MCF 10A (cell line): ENCODE measurements around the gene POLR2H. TPM values are rescaled to one million over a fixed set of nuclear protein-coding genes. Genes with fewer than 3 reads are reported as not detected.

Source experiments
- BruUV-seq: library from RNA; stranded (reverse); fragments of 400-500 nt; replicated peaks from 2 replicates; lab custom pipeline; 2021; lab: Mats Ljungman, UMichigan
- CTCF ChIA-PET: fragments of 300-600 bp; sonication (Branson Sonifier 250); formaldehyde crosslinking; extraction: SDS; loops from one replicate; lab custom pipeline; 2021; ENCODE audit warnings: antibody characterized with exemption, inconsistent platforms; lab: Yijun Ruan, JAX
- POLR2A ChIA-PET: fragments of 300-600, 350-650 bp; sonication (Branson Sonifier 250); formaldehyde crosslinking; extraction: SDS; loops from one replicate; lab custom pipeline; 2020; ENCODE audit warnings: antibody characterized with exemption, inconsistent platforms; lab: Yijun Ruan, JAX
- DNase-seq: peaks from one replicate; pipeline ENCODE4 v3.0.0-alpha.2; 2018; ENCODE audit not compliant: unreplicated experiment
- H3K27ac Mint-ChIP-seq: one replicate; pipeline ENCODE4 v1.8.0; 2022; ENCODE audit warnings: mild to moderate bottlenecking, low read depth, mixed read lengths; ENCODE audit not compliant: unreplicated experiment
- H3K27me3 Mint-ChIP-seq: one replicate; pipeline ENCODE4 v1.8.0; 2022; ENCODE audit warnings: mixed read lengths; ENCODE audit not compliant: insufficient read depth, unreplicated experiment
- H3K36me3 Mint-ChIP-seq: one replicate; pipeline ENCODE4 v1.8.0; 2022; ENCODE audit warnings: mild to moderate bottlenecking, moderate library complexity, mixed read lengths; ENCODE audit not compliant: insufficient read depth, unreplicated experiment
- H3K4me1 Mint-ChIP-seq: one replicate; pipeline ENCODE4 v1.8.0; 2022; ENCODE audit warnings: mixed read lengths; ENCODE audit not compliant: insufficient read depth, unreplicated experiment
- H3K4me3 Mint-ChIP-seq: one replicate; pipeline ENCODE4 v1.8.0; 2022; ENCODE audit warnings: mild to moderate bottlenecking, moderate library complexity, mixed read lengths; ENCODE audit not compliant: unreplicated experiment
- H3K9me3 Mint-ChIP-seq: one replicate; pipeline ENCODE4 v1.8.0; 2022; ENCODE audit warnings: mixed read lengths; ENCODE audit not compliant: unreplicated experiment
- intact Hi-C: fragments of 100-400 bp; cut with micrococcal nuclease; formaldehyde crosslinking; loops from 2 replicates; pipeline ENCODE4 v1.14.1; 2022
- total RNA-seq: library from RNA; stranded (reverse); gene quantifications from 2 replicates; pipeline ENCODE4 v1.2.3, GENCODE V29; 2022
- TF ChIP-seq, protein P1 (sequence below): fragments of 200-600 bp; IDR thresholded peaks from one replicate; pipeline ENCODE4 v1.8.0; 2022; ENCODE audit warnings: antibody characterized with exemption, mild to moderate bottlenecking; ENCODE audit not compliant: unreplicated experiment

POLR2H gene
- total RNA-seq, 1 experiment from 2014 or later = 91.5 TPM

DNA sequence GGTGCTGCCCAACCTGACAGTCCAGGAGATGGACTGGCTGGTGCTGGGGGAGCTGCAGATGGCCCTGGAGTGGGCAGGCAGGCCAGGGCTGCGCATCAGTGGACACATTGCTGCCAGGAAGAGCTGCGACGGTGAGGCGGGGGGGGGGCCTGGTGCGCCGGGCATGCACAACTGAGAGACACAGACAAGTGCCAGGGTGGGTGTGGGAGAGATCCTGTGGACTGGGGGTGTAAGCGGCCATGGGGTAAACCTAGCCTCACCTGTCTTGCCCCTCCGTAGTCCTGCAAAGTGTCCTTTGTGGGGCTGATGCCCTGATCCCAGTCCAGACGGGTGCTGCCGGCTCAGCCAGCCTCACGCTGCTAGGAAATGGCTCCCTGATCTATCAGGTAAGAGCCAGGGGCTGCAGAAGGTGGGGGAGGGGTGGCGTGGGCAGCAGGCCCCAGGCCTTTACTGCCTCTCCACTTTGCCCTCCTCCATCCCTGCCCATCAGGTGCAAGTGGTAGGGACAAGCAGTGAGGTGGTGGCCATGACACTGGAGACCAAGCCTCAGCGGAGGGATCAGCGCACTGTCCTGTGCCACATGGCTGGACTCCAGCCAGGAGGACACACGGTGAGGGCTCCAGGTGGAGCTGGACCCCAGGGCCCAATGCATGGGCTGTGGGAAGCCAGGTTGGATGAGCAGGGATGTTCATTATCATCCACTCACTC, 21.7 kb downstream of the POLR2H start:
- intact Hi-C loops = no loop called here
- H3K9me3 Mint-ChIP-seq = no peaks in the 10 kb centered on the region
- peaks cover 22% of the 10 kb centered on the region for H3K27me3 Mint-ChIP-seq
- no peaks in the 10 kb centered on the region for H3K36me3 Mint-ChIP-seq
- no peaks in the 10 kb centered on the region for H3K4me1 Mint-ChIP-seq
- TF ChIP-seq, protein P1, sequence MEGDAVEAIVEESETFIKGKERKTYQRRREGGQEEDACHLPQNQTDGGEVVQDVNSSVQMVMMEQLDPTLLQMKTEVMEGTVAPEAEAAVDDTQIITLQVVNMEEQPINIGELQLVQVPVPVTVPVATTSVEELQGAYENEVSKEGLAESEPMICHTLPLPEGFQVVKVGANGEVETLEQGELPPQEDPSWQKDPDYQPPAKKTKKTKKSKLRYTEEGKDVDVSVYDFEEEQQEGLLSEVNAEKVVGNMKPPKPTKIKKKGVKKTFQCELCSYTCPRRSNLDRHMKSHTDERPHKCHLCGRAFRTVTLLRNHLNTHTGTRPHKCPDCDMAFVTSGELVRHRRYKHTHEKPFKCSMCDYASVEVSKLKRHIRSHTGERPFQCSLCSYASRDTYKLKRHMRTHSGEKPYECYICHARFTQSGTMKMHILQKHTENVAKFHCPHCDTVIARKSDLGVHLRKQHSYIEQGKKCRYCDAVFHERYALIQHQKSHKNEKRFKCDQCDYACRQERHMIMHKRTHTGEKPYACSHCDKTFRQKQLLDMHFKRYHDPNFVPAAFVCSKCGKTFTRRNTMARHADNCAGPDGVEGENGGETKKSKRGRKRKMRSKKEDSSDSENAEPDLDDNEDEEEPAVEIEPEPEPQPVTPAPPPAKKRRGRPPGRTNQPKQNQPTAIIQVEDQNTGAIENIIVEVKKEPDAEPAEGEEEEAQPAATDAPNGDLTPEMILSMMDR = no peak
- ChIA-PET CTCF (interaction anchor here (1.8 to 2.0 kb wide), 2 partner anchors 9 to 11 kb away, joined by 7 to 9 read pairs; no protein-coding TSS in a partner anchor), POLR2A (interaction anchor here (1.2 to 2.1 kb wide), 2 partner anchors 11 to 21 kb away, joined by 3 to 7 read pairs; partner anchors contain the start of genes CLCN2 and POLR2H)
- BruUV-seq = no TSS peak
- H3K4me3 Mint-ChIP-seq = no peak overlapping the region
- DNase-seq = no peak
- no peak overlapping the region for H3K27ac Mint-ChIP-seq

DNA sequence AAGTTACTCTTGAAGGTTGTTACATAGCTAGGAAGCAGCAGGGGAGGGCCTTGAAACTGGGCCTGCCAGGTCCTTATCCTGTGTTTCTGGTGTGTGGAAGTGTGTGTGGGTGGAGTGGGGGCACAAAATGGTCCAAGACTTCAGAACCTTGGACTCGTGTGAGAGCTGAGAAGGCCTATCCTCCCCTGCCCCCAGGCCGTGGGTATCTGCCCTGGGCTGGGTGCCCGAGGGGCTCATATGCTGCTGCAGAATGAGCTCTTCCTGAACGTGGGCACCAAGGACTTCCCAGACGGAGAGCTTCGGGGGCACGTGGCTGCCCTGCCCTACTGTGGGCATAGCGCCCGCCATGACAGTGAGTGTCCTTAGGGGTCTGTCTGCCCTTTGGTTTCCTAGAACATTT, 22.8 kb downstream of the POLR2H start:
- Mint-ChIP-seq H3K4me3 (no peak overlapping the region), H3K27ac (no peak overlapping the region), H3K9me3 (no peaks in the 10 kb centered on the region), H3K4me1 (no peaks in the 10 kb centered on the region), H3K27me3 (peaks cover 22% of the 10 kb centered on the region), H3K36me3 (peaks cover under 1% of the 10 kb centered on the region)
- BruUV-seq = no TSS peak
- ChIA-PET POLR2A (interaction anchor here (1.2 to 2.1 kb wide), 2 partner anchors 12 to 23 kb away, joined by 3 to 7 read pairs; partner anchors contain the start of genes CLCN2 and POLR2H), CTCF (interaction anchor here (0.8 to 2.0 kb wide), 3 partner anchors 13 to 35 kb away, joined by 3 to 9 read pairs (median 4); no protein-coding TSS in a partner anchor)
- intact Hi-C loops = no loop called here
- no peak for DNase-seq
- TF ChIP-seq, protein P1 = no peak

DNA sequence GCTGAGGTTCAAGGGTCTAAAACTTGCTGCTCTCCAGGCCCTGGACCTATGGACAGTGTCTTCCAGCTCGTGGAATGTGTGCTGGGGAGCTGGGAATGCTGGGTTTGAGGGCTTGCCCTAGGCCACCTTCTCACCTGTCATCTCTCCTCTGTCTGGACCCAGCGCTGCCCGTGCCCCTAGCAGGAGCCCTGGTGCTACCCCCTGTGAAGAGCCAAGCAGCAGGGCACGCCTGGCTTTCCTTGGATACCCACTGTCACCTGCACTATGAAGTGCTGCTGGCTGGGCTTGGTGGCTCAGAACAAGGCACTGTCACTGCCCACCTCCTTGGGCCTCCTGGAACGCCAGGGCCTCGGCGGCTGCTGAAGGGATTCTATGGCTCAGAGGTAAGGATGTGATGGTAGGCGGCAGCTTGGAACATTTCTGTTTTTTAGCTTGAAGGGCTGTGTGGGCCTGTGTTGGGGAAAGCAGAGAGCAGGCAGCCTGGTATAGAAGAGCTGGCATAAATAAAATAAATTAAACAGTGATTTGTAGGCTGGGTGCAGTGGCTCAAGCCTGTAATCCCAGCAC, 23.4 kb downstream of the POLR2H start:
- TF ChIP-seq, protein P1 = no peak
- Mint-ChIP-seq H3K4me1 (no peaks in the 10 kb centered on the region), H3K27ac (no peak overlapping the region), H3K36me3 (peaks cover 6% of the 10 kb centered on the region), H3K4me3 (no peak overlapping the region), H3K27me3 (peaks cover 19% of the 10 kb centered on the region), H3K9me3 (no peaks in the 10 kb centered on the region)
- POLR2A ChIA-PET = interaction anchor here (2.1 kb wide), 1 partner anchor 13 kb away, joined by 7 read pairs; no protein-coding TSS in a partner anchor
- BruUV-seq = no TSS peak
- intact Hi-C loops = no loop called here
- DNase-seq = no peak
- CTCF ChIA-PET = interaction anchor here (0.7 to 2.1 kb wide), 6 partner anchors 13 to 701 kb away, joined by 3 to 9 read pairs (median 4); no protein-coding TSS in a partner anchor
